HAP-1 (cell line): ENCODE results near the gene FARP2.
"Not testable (repeated sequence)": the region's sequence is repeated elsewhere in the genome, so short reads cannot be mapped to it uniquely, and the experiment has no call there.

Experiments used
- DNase-seq, 2 experiments: peaks; one replicate each; pipeline ENCODE4 v3.0.0-alpha.2; 2016 to 2020; ENCODE audit warnings: low spot score in 2 of 2
- H3K27me3 ChIP-seq: fragments of 250-450 bp; sonication (Bioruptor Pico); 2 replicates; pipeline ENCODE4 v1.5.1; 2020; ENCODE audit warnings: low read depth, mild to moderate bottlenecking, moderate library complexity
- H3K36me3 ChIP-seq: fragments of 250-450 bp; sonication (Bioruptor Pico); replicated peaks from 2 replicates; pipeline ENCODE4 v1.5.1; 2020; ENCODE audit warnings: mild to moderate bottlenecking
- H3K4me1 ChIP-seq: fragments of 250-450 bp; sonication (Bioruptor Pico); 2 replicates; pipeline ENCODE4 v1.5.1; 2020; ENCODE audit warnings: mild to moderate bottlenecking
- H3K4me3 ChIP-seq: fragments of 250-450 bp; sonication (Bioruptor Pico); 2 replicates; pipeline ENCODE4 v1.5.1; 2020; ENCODE audit warnings: mild to moderate bottlenecking, moderate library complexity
- H3K9me3 ChIP-seq: fragments of 250-450 bp; sonication (Bioruptor Pico); 2 replicates; pipeline ENCODE4 v1.5.1; 2020; ENCODE audit warnings: mild to moderate bottlenecking, moderate library complexity
- in situ Hi-C: fragments of 300-500 bp; cut with MboI; formaldehyde crosslinking; loops from 3 replicates; pipeline ENCODE4 v1.14.3; 2020; ENCODE audit warnings: low sequenced_read_pairs, inconsistent platforms, mixed read lengths

The FARP2 gene

DNA sequence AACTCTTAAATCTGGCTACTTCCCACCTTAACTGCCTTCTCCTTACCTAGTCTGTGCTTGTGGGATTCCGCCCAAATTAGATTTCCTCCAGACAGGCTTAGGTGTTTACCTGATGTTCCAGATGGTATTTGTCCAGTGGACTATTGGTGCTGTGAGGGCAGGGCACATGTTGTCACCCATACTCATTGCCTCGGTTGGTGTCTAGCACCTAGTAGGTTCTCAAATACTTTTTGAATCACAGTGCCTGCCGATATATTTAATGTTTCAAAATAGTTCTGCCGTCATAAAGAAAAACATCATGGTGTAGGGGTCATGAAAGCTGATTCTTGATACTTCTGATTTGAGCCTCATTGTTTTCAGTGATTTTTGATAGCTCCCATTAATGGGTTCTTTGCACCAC lies 39.3 kb upstream of the FARP2 start:
- Histone ChIP-seq H3K4me1 (peaks cover 30% of the 10 kb centered on the region), H3K27me3 (no peaks in the 10 kb centered on the region), H3K4me3 (peak overlapping the region; percentile 99), H3K9me3 (no peaks in the 10 kb centered on the region), H3K36me3 (peaks cover 18% of the 10 kb centered on the region)
- in situ Hi-C loops: no loop called here
- DNase-seq: no peak

DNA sequence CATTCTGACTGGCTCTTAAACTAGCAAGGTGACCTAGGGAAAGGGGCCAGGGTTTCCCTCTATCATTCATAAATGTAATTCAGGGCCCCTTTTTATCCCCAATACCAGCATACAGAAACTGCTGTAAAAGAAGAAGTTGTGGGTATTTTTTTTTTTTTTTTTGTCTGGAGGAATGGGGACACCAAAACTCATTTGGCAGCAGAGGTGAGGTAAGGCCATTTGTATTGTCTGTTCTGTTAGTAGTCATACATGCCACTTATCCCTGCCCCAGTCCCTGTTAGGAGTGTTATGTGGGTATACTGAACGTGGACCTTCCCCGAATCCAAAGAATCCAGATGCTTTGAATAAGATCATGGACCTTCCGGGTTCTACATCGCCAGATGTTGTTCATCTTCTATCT lies 38.7 kb upstream of the FARP2 start:
- H3K4me3 ChIP-seq: peak overlapping the region; percentile 99
- in situ Hi-C loops: no loop called here

DNA sequence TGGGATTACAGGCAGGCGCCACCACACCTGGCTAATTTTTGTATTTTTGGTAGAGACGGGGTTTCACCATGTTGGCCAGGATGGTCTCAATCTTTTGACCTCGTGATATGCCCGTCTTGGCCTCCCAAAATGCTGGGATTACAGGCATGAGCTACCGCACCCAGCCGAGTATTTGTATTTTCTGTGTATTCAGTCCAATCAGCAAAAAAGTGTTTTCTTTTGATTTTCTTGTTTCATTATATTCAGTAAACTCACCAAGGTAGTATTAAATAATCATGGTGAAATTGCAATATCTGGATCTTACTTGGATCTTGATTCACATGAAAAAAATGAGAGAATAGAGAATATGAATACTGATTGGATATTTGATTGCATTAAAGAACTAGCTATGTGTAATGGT lies 37.3 kb upstream of the FARP2 start:
- Histone ChIP-seq H3K4me1 (peaks cover 24% of the 10 kb centered on the region), H3K36me3 (peaks cover 24% of the 10 kb centered on the region), H3K4me3 (peak overlapping the region; percentile 99; the same call in 1 of the 2 replicates)
- DNase-seq, H3K9me3 ChIP-seq, H3K27me3 ChIP-seq, in situ Hi-C loops: not testable (repeated sequence)

More for the DNA sequence above, 38.7 kb upstream of the FARP2 start:
- no peak for DNase-seq
- no peaks in the 10 kb centered on the region for H3K9me3 ChIP-seq
- no peaks in the 10 kb centered on the region for H3K27me3 ChIP-seq
- H3K4me1 ChIP-seq: peaks cover 24% of the 10 kb centered on the region
- peaks cover 20% of the 10 kb centered on the region for H3K36me3 ChIP-seq

DNA sequence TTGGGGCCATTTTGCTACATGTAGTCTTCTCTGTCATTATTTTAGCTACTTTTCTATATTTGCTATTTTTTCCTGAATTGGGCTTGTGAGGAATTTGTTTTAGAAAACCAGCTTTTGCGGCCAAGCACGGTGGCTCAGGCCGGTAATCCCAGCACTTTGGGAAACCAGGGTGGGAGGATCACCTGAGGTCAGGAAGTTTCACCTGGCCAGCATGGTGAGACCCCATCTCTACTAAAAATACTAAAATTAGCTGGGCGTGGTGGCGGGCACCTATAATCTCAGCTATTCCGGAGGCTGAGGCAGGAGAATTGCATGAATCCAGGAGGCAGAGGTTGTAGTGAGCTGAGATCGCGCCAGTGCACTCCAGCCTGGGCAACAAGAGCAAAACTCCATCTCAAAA lies 35.7 kb upstream of the FARP2 start:
- no peak for DNase-seq
- peaks cover 34% of the 10 kb centered on the region for H3K36me3 ChIP-seq
- H3K9me3 ChIP-seq: no peaks in the 10 kb centered on the region
- in situ Hi-C loops: no loop called here
- peaks cover 24% of the 10 kb centered on the region for H3K4me1 ChIP-seq
- H3K27me3 ChIP-seq: no peaks in the 10 kb centered on the region
- H3K4me3 ChIP-seq: no peak overlapping the region

DNA sequence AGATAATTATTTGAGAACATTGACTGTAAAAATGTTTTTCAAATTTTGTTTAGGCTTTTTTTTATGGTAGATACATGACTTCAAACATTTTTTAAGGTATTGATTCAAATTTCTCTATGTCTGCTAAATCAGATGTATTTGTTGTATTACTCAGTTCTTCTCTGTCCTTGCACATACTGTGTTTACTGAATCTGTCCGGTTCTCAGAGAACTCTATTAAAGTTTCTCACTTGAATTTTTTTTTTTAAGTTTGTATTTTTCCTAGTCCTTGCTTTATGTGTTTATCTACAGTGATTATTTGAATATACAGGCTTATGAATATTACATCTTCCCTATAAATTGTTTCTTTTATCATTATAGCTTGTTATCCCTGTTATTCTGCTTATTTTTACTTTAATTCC lies 35.1 kb upstream of the FARP2 start:
- peaks cover 38% of the 10 kb centered on the region for H3K36me3 ChIP-seq
- peaks cover 24% of the 10 kb centered on the region for H3K4me1 ChIP-seq
- no peaks in the 10 kb centered on the region for H3K27me3 ChIP-seq
- no peak for DNase-seq
- no peak overlapping the region for H3K4me3 ChIP-seq
- H3K9me3 ChIP-seq: no peaks in the 10 kb centered on the region
- in situ Hi-C loops: no loop called here

DNA sequence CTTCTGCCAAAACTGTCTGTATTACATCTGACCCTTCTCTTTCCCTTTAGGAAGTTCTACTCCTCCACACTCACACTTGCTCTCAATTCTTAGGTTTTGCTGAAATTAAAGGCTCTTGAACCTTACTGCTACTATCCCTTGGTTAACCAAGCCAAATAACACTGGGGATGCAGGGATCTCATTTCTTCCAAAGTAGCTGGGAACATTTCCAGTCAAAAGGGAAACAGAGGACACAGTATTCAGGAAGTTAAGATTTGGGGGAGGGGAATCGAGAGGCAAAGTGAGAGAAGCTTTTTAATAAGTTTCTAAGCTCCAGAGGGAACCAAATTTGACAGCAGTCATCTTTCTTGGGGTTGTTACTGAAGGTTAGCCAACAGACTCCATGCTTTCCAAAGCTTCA lies 34.2 kb upstream of the FARP2 start:
- Histone ChIP-seq H3K4me3 (no peak overlapping the region), H3K9me3 (no peaks in the 10 kb centered on the region), H3K4me1 (peaks cover 24% of the 10 kb centered on the region), H3K36me3 (peaks cover 36% of the 10 kb centered on the region), H3K27me3 (no peaks in the 10 kb centered on the region)
- DNase-seq: no peak
- in situ Hi-C loops: no loop called here

DNA sequence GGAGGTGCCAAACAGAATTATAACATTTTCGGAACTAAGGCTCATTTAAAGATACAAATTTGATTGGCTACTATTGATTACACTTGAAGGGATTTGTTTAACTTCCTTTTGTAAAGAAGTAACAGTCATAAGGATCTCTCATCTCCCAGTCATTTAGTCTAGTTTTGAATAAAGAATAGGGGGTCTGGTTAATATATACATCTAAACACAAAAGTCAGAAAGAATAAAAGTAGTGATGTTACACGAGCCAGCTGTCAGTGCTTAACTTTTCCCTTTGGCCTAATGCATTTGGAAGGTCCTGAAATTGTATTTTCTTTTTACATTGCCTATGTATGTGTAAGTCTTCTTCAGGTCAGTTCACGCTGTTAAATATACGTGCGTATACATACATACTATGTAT lies 32.3 kb upstream of the FARP2 start:
- DNase-seq: no peak
- H3K9me3 ChIP-seq: no peaks in the 10 kb centered on the region
- peaks cover 46% of the 10 kb centered on the region for H3K36me3 ChIP-seq
- peaks cover 16% of the 10 kb centered on the region for H3K4me1 ChIP-seq
- in situ Hi-C loops: no loop called here
- no peaks in the 10 kb centered on the region for H3K27me3 ChIP-seq
- no peak overlapping the region for H3K4me3 ChIP-seq

DNA sequence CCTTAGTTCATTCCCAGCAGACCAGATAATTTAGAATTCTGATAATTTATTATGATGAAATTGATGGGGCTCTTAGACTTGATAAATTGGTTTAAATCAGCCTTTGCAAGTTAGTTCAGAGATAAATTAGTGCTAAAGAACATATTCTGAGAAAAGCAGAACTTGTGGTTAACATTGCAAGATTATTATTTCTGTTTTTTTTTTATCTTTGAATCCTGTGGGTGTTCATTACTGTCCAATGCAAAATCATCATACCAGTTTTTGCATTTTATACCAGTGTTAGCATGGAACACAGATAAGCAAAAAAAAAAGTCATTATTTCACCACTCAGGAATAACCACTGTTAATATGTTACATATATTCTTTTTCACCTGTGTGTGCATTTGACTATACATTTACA lies 31.3 kb upstream of the FARP2 start:
- in situ Hi-C loops: no loop called here
- no peak overlapping the region for H3K4me3 ChIP-seq
- no peak for DNase-seq
- H3K27me3 ChIP-seq: no peaks in the 10 kb centered on the region
- peaks cover 51% of the 10 kb centered on the region for H3K36me3 ChIP-seq
- H3K9me3 ChIP-seq: no peaks in the 10 kb centered on the region
- H3K4me1 ChIP-seq: peaks cover 6% of the 10 kb centered on the region

DNA sequence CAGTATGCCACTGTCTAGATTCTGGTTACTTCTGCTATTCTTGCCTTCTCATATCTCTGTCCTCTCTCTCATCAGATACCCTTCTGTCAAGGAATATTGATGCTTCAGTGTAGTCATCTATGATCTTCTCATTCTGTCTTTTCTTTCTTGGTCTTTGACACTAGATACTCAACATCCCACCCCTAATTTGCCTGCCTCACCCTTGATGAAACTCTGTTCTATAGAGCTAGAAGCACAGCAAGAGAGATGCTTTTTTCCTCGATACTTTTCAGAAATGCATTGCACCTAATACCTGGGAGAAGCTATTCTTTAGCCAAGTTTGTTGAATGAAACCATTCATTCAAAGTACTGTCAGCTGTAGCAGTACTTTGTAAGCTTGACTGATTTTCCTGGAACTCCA lies 30.8 kb upstream of the FARP2 start:
- H3K4me3 ChIP-seq: no peak overlapping the region
- H3K27me3 ChIP-seq: no peaks in the 10 kb centered on the region
- no peaks in the 10 kb centered on the region for H3K9me3 ChIP-seq
- peaks cover 55% of the 10 kb centered on the region for H3K36me3 ChIP-seq
- no peak for DNase-seq
- H3K4me1 ChIP-seq: peaks cover 4% of the 10 kb centered on the region; the same call in 1 of the 2 replicates
- in situ Hi-C loops: no loop called here

DNA sequence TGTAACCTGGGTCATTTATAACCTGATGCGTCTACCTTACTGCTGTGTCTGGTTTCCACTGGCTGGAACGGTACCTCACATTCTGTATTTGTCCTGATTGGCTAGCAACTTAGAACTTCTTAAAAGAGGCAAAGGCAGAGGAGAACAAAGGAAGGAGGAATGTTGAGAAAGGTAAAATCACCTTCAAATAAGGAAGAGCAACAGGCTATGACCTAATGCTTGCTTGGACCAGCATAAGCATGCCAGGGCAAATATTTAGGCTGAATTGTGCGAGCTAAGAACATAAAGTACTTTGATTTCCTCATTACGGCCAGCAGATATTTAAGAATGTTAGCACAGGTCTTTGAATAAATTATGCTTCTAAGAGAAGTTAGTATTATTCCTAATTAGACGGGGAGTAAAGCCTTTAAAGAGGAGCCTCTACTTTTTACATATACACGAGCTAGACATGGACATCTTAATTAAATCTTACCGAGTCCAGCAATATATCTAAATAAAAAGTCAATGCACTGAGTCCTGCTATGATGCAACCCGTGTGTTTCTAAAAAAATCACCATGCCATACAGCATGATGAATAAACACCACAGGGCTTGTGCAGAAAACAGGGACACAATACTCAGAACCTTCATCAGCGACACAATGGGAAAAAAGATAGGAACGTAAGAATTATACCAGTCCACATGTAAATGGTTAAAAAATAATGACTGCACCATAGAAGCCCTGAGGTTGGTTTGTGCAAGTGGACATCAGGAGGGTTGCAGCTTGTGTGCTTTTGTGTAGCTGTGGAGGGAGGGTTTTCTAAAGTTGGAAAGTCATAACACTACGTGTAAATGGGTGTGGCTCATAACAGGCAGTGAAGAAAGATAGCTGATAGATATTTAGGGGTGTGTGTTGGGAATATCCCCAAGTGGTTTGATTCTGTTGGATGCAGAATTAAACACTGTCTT lies 26.1 kb upstream of the FARP2 start:
- H3K36me3 ChIP-seq: peaks cover 67% of the 10 kb centered on the region
- in situ Hi-C loops: no loop called here
- no peaks in the 10 kb centered on the region for H3K27me3 ChIP-seq

DNA sequence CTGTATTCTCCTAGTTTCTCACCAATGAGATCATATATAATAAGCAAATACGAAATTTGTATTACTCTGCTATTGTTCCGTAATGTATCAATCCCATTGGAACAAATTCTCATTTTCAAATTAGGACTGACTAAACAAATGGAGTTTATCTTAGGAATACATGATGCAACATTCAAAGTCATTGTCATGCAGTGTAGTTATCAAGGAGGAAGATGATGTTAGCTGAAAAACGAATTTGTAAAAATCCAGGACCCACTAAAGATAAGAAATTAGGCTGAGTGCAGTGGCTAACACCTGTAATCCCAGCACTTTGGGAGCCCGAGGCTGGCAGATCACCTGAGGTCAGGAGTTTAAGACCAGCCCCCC lies 25.5 kb upstream of the FARP2 start:
- in situ Hi-C loops: no loop called here
- Histone ChIP-seq H3K4me3 (no peak overlapping the region), H3K36me3 (peaks cover 67% of the 10 kb centered on the region), H3K9me3 (no peaks in the 10 kb centered on the region), H3K4me1 (no peaks in the 10 kb centered on the region), H3K27me3 (no peaks in the 10 kb centered on the region)
- DNase-seq: no peak

More for the DNA sequence above, 26.1 kb upstream of the FARP2 start:
- DNase-seq: no peak
- H3K9me3 ChIP-seq: no peaks in the 10 kb centered on the region
- no peaks in the 10 kb centered on the region for H3K4me1 ChIP-seq
- no peak overlapping the region for H3K4me3 ChIP-seq

DNA sequence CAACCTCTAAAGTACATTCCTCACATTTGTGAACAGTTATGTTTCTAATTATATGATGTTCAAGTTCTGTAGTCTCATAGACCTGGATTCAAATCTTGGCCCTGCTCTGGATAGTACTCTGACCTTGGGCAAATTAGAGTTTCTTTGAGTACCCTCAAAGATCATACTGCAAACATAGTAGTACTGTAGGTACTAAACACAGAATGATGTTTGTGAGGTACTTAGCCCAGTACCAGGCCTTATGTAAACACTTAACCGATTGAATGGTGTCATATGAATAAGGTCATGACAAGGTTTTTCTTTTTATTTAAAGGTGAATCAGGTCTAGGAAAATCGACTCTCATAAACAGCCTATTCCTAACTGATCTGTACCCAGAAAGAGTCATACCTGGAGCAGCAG lies 21.3 kb upstream of the FARP2 start:
- DNase-seq: no peak
- H3K4me1 ChIP-seq: no peaks in the 10 kb centered on the region
- no peak overlapping the region for H3K4me3 ChIP-seq
- in situ Hi-C loops: no loop called here
- no peaks in the 10 kb centered on the region for H3K27me3 ChIP-seq
- peaks cover 71% of the 10 kb centered on the region for H3K36me3 ChIP-seq
- no peaks in the 10 kb centered on the region for H3K9me3 ChIP-seq

DNA sequence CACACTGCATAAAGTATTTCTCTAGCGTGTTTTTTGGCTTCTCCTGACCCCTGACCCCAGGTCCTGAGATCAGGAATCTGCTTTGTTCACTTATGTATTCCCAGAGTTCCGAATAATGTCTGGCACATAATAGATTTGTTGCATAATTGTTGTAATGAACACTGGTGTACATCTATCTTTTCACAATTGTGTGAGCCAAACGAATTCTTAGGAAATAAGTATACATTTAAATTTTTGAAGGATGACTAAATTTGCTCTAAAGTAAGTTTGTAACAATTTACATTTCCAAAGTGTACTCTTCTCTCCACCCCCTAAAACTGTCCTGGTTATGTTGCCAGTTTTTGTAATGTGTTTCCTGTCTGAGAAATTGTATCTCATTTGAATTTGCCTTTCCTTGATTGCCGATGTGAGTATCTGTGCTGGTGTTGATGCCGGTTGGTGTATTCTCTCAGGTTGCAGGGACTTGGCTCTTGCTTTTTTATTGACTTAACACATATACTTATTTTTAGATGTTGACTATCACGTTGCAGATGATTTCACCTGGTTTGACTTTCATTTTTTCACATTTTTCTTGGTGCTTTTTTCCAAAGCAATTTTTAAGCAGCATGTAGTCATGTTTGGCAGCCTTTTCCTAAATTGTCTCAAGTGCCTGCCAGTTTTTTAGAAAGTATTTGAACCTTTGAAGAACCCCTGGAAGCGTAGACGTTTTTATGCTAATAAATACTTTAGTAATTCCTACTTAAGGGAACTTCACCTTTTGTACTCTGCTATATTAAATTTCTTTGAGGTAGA lies 16.1 kb upstream of the FARP2 start:
- no peak for DNase-seq
- Histone ChIP-seq H3K4me1 (no peaks in the 10 kb centered on the region), H3K36me3 (peaks cover 87% of the 10 kb centered on the region), H3K9me3 (no peaks in the 10 kb centered on the region), H3K4me3 (no peak overlapping the region), H3K27me3 (no peaks in the 10 kb centered on the region)
- in situ Hi-C loops: no loop called here

DNA sequence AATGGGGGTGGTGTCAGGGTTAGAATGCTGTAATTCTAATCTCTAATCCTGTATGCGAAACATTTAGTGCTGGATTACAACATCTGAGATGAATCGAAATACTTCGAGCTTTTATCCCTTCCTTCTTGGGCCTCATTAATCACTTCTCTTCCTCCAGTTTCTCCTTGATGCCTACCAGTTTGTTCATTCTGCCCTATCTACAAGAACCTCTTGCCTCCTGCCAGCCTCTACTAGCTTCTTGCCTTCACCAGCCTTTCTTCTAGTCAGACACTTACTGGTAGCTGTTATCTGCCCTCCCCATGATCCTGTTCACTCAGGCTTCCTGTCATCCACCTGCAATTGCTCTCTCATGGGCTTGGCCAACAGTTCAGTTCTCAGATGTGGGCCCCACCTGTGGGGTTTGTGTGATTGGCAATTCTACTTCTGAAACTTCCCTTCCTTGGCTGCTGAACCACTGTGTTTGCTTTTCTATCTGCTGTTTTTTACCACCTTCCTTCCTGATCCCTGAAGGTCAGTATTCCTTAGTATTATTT lies 15.4 kb upstream of the FARP2 start:
- no peaks in the 10 kb centered on the region for H3K4me1 ChIP-seq
- in situ Hi-C loops: no loop called here
- no peak for DNase-seq
- H3K9me3 ChIP-seq: no peaks in the 10 kb centered on the region
- no peaks in the 10 kb centered on the region for H3K27me3 ChIP-seq
- H3K36me3 ChIP-seq: peaks cover 87% of the 10 kb centered on the region
- H3K4me3 ChIP-seq: no peak overlapping the region
